Activated naive CD8-positive, alpha-beta T cell treated with anti-CD3 and anti-CD28 coated beads, Interleukin-2, amount 50 U/mL, for 16 hours (primary cell): ENCODE data around the gene GNL2.

Source experiments
- DNase-seq: peaks from one replicate; pipeline ENCODE4 v3.0.0-alpha.2; 2020; ENCODE audit warnings: low read depth, low spot score

Gene GNL2

GRCh38 chr1:37595440-37596181, at the start of gene GNL2:
Gene GNL2, minus strand, starts transcription at chr1:37595937. Its CDS starts 115 bp downstream, at chr1:37595822.
- DNase-seq, result peak; percentile 90

- DNase-seq, result no peak
Measured at GRCh38 chr1:37641059-37641458, 45.3 kb upstream of the GNL2 start.

- no peak for DNase-seq
Measured at GRCh38 chr1:37636435-37636834, 40.7 kb upstream of the GNL2 start.

GRCh38 chr1:37634992-37635902, 39.5 kb upstream of the GNL2 start:
- no peak for DNase-seq

DNA sequence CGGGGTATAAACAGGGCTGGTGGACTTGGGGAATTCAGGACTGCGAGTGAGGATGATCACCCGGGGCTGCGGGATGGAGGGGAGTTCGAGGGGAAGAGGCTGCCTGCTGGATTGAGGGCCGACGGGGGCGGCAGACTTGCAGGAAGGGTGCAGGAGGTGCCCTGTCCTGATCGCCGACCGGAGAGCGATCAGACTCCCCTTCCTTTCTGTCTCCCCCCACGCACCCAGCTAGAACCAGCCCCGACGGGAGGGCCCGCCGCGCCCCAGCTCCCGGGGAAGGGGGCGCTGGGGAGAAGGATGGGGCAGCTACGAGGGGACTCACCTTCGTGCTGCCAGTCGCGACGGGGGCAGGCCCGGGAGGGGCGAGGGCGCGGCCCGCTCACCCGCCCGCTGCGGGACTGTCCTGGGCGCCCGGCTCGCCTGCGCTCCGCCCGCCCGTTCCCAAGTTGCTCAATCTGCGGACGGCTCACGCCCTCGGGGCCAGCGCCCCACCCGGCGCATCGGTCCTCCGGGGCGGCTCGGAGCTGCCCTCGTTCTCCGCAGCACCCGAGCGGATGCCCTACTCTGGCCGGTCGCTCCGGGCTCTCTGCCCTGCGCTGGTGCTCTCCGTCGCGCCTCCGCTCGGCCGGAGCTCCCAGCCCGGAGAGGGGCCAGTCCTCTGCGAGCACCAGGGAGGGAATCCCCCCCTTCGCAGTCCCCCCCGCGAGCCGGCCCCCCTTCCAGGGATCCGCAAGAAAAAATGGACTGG, 38.7 kb upstream of the GNL2 start, which contains the start of gene RSPO1:
RSPO1 (minus strand) TSS at position 649 of the 748 bp plus-strand sequence. CDS start 5,231 bp downstream, outside the sequence.
- DNase-seq, result no peak

DNA sequence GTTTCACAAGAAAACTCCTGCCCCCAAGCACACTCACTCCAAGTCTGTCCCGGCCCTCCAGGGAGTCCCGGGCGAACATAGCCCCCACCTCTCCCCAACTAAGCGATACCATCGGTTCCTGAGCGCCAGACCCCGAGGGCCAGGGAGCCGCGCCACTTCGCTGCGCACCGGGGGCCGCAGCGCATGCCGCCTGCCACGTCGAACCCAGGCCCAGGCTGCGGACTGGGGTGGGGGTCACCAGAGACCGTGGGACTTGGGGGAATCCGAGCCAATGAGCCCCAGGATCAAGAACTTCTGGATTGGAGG, 38.2 kb upstream of the GNL2 start:
- DNase-seq, result no peak

DNA sequence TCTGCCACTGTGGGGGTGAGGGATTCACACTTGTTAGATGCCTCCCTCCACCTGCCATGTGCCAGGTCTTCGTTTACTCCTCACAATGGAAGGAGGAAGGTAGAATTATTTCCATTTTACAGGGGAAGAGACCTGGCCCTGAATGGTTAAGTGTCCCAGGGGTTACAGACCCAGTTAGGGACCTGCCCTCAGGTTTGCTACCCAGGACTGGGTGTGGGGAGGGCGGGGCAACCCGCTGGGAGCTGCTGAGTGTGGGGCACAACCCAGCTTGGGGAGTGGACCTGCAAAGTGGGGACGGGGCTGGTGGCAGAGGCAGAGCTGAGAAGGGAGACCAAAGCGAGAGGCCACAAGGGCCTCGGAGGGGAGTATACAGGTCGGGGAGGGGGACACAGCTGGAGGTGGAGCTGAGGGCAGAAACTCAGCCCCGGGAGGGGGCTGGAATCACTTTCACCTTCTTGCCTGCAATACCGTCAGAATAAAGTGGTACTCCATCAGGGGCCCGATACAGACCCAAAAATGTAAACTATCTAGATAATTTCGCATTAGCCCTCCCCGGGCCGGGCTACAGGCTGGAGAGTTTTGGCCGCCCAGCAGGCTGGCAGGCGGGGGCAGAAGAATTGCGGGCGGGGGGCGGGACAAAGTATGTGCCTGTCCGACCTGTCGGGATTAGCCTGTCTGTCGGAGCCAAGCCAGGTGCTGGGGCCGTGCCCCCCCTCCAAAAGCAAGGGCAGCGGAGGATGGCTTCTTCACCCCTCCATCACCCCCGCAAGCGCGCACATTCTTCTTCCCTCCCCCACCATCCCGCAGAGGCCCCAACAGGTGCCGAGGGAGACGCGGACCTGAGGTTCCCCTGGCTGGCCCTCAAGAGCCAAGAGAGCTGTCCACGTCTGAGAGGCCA, 37.6 kb upstream of the GNL2 start:
- DNase-seq, result no peak

DNA sequence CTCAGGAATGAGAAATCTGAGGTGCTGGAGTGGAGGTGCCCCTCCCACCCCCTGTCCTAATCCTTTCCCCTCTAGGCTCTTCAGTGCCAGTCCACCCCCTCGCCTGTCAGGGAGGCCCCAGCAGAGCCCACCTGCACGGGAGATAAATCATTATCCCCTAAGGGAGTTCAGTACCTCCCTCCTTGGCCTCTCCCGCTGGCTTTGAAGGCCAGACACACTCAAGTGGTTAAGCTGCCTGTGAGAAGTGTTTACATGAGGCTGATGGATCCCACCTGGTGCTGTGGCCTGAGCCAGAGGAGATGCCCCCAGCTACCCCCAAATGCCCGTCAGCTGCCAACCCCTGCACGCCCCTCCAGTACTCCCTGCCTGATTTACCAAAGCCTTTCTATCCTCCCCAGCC, 35.3 kb upstream of the GNL2 start:
- DNase-seq, result no peak

DNA sequence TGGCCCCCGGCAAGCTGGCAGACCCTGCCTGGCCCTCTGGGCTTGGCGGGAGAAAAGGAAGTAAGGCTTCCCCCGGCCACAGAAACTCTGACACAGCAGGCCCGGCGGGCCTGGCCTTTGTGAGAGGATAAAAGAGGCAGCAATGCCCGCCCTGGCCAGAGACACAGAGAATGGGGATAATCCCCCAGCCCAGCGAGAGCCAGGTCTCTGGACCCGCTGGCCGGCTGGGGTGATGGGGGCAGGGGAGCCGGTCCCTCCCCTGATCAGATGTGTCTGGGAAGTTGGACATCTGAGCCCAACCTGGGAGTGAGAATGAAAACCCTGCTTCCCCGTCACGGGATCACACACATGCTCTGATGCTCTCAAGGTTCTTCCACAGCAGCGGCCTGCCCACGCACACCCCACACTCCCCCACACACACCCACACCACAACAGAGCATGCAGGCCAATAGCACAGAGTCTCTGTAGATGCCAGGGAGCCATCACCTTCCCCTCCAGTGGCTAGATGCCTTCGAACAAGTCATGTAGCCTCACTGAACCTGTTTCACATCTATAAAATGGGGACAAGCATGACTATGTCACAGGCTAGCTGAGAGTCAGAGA, 34.8 kb upstream of the GNL2 start:
- no peak for DNase-seq

GRCh38 chr1:37629726-37630425, 34.1 kb upstream of the GNL2 start:
- no peak for DNase-seq

DNA sequence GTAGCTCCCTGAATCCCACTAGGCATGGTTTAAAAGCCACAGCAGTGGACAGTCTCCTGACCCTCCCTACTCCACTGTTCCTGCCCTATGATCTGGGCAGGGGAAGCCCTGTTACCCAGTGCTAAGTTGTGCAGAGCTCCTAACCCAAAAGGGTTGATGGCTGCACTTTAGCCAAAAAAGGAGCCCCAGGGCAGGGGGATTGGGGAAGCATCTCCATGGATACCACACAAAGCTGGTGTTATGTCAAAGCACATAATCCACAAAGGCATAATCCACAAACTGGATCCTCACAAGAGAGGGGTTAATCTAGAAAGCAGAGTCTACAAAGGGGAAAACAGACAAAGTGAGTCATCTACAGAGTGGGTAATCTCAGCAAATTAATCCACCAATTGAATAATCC, 33.3 kb upstream of the GNL2 start:
- no peak for DNase-seq

DNA sequence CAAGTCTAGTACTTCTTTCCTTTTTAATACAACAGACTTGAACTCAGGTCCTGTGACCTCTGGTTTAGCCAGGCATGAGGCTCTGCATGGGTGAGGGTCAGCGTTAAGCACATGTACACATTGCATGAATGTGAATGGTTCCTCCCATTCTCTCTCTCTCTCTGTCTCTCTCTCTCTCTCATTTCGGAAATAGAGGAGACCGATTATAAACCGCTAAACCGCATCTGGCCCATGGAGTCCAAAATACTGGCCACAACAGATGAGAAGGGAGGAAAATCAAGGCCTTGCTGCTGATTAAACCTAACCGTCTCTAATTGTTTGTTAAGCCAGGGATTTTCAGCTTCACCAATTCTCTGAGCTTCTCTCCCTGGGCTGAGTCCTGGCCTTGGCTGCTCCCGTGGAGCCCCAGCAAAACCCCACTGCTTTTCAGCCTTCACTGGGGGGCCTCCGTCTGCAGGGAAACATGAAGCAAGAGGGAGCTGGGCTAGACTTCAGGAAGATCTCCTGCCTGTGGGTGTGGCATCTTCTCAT, 32.4 kb upstream of the GNL2 start:
- no peak for DNase-seq

DNA sequence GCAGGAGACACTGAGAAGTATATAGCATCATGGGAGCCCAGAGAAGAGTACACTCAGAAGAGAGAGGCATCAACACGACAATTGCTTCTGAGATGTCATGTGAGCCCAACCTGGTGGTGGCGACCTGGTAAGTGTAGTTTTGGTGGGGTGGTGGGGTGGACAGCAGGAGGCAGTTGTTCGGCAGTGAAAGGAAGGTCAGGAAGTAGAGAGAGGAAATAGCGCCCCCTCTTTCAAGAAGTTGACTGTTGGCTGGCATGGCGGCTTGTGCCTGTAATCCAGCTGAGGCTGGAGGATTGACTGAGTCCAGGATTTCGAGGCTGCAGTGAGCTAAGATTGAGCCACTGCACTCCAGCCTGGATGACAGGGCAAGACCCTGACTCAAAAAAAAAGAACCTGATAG, 26.4 kb upstream of the GNL2 start:
- DNase-seq, result no peak

GRCh38 chr1:37621326-37621870, 25.7 kb upstream of the GNL2 start:
- no peak for DNase-seq

GRCh38 chr1:37620707-37621106, 25.0 kb upstream of the GNL2 start:
- no peak for DNase-seq

GRCh38 chr1:37616330-37616729, 20.6 kb upstream of the GNL2 start:
- no peak for DNase-seq

DNA sequence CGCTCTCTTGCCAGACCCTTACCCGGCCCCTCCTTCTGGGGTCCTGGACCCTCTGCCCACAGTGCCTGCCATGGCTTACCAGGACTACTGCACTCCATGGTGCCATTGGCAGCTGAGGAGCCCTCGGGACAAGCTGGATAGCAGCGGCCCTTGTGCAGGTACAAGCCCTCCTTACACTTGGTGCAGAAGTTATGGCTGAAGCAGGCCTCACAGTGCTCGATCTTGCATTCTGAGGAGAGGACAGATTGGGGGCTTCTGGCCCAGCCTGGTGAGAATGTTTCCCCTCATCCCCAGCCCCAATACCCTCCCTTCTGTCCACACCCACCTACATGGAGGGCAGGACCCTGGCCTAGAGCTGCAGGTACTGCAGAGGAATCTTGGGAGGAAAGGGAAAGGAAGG, 18.4 kb upstream of the GNL2 start:
- no peak for DNase-seq

DNA sequence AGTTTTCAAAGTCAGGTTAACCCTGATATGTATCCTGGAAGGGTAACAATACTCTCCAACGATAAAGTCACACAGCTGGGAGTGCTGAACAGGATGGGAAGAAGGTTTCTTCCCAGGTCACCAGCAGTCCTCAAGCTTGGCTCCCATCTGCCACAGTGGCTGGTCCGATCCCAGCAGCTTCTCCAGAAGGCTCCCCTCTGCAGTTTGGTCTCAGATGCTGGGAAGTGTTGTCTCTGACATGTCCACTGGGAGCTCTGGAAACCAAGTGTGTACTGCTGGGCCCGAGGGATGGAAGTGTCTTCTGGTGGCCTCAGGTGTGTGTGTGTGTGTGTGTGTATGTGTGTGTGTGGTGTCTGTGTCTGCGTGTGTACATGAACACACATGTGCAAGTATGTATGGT, 16.4 kb upstream of the GNL2 start:
- no peak for DNase-seq

DNA sequence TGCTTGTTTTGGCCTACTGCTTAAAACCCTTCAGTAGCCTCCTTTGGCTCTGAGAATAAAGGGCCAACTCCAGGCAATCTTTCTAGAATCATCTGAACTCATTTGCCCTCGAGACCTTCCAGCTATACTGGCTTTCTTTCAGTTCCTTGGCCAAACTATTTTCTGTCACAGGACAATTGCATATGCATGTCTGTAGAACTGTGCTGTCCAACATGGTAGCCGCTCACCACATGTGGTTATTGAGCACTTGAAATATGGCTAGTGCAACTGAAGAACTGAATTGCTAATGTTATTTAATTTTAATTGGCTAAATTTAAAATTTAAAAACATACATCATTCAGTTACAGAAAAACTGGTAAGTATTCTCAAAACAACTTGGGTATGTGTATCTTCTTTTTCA, 14.3 kb upstream of the GNL2 start:
- DNase-seq, result no peak

DNA sequence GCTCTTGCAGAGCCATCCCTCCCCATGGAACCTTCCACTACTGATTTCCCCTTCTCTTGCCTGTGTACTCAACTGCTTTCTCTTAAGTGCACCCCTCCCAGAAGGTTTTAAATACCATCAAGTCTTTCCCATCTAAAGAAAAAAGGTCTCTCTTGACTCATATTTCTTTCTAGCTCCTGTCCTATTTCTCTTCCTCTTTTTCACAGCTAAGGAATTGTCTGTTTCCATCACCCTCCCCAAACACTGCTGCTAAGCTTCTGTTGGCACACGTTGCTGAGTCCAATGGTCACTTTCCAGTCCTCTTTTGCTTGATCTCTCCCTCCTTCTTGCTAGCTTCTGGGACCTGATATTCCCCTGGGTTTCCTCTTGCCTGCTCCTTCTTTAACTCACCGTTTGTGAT, 13.3 kb upstream of the GNL2 start:
- DNase-seq, result no peak
